IPS-20b (cell line): Measurements from ENCODE around the gene TNFRSF8.
"Not testable (repeated sequence)": the region's sequence is repeated elsewhere in the genome, so short reads cannot be mapped to it uniquely, and the experiment has no call there.

Experiments used
- H3K27ac ChIP-seq: one replicate; pipeline ENCODE4 v1.5.1; 2013; ENCODE audit warnings: low read length
- H3K27me3 ChIP-seq: 2 replicates; pipeline ENCODE4 v1.6.1; 2013; ENCODE audit warnings: mild to moderate bottlenecking, low read length, inconsistent platforms; ENCODE audit not compliant: insufficient read depth
- H3K36me3 ChIP-seq: 2 replicates; pipeline ENCODE4 v1.6.1; 2013; ENCODE audit warnings: low read depth, mild to moderate bottlenecking, inconsistent platforms, low read length, moderate library complexity; ENCODE audit not compliant: insufficient read depth
- H3K4me1 ChIP-seq: 2 replicates; pipeline ENCODE4 v1.6.1; 2013; ENCODE audit warnings: mild to moderate bottlenecking, control low read depth, inconsistent platforms, low read length, moderate library complexity; ENCODE audit not compliant: insufficient read depth
- H3K4me3 ChIP-seq: 2 replicates; pipeline ENCODE4 v1.5.1; 2013; ENCODE audit warnings: mild to moderate bottlenecking, low read length, inconsistent platforms
- H3K9ac ChIP-seq: 2 replicates; pipeline ENCODE4 v1.6.1; 2013; ENCODE audit warnings: low read depth, mild to moderate bottlenecking, inconsistent platforms, low read length, moderate library complexity
- H3K9me3 ChIP-seq: 2 replicates; pipeline ENCODE4 v1.6.1; 2013; ENCODE audit warnings: mild to moderate bottlenecking, low read depth, low read length, inconsistent platforms; ENCODE audit not compliant: insufficient read depth

The TNFRSF8 gene

DNA sequence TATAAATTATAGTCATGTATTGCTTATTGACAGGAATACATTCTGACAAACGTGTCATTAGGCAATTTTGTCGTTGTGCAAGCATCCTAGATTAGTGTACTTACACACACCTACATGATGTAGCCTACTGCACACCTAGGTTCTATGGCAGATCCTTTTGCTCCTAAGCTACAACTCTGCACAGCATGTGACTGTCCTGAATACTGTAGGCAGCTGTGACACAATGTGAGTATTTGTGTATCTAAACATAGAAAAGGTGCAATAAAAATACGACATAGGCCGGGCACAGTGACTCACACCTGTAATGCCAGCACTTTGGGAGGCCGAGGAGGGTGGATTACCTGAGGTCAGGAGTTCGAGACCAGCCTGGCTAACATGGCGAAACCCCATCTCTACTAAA is 36.5 kb downstream of the TNFRSF8 start:
- H3K9ac ChIP-seq: no peak overlapping the region

DNA sequence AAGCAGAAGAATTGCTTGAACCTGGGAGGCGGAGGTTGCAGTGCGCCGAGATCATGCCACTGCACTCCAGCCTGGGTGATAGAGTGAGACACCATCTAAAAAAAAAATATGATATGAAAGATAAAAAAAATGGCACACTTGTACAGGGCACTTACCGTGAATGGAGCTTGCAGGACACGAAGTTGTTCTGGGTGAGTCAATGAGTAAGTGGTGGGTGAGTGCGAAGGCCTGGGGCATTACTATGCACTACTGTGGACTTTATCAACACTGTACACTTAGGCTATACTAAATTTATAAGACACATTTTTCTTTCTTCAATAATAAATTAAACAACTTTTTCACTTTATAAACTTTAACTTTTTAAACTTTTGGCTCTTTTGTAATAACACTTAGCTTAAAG is 37.0 kb downstream of the TNFRSF8 start:
- Histone ChIP-seq H3K9me3 (no peaks in the 10 kb centered on the region), H3K27me3 (no peaks in the 10 kb centered on the region), H3K4me1 (no peaks in the 10 kb centered on the region), H3K36me3 (peaks cover 19% of the 10 kb centered on the region; the same call in 1 of the 2 replicates), H3K27ac (no peak overlapping the region), H3K9ac (no peak overlapping the region), H3K4me3 (no peak overlapping the region)

More for the DNA sequence above, 36.5 kb downstream of the TNFRSF8 start:
- Histone ChIP-seq H3K4me1 (no peaks in the 10 kb centered on the region), H3K4me3 (no peak overlapping the region), H3K27ac (no peak overlapping the region), H3K27me3 (no peaks in the 10 kb centered on the region), H3K36me3 (peaks cover 15% of the 10 kb centered on the region; the same call in 1 of the 2 replicates), H3K9me3 (no peaks in the 10 kb centered on the region)

DNA sequence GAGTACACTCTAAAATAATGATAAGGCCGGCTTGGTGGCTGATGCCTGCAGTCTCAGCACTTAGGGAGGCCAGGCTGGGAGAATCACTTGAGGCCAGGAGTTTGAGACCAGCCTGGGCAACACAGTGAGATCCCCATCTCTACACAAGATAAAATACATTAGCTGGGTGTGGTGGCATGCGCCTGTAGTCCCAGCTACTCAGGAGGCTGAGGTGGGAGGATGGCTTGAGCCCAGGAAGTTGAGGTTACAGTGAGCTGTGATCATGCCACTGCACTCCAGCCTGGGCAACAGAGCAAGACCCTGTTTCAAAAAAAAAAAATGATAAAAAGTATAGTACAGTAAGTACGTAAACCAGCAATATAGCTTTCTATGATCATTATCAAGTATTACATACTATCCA is 38.0 kb downstream of the TNFRSF8 start:
- not testable (repeated sequence) for H3K9ac ChIP-seq, H3K27ac ChIP-seq, H3K4me1 ChIP-seq, H3K9me3 ChIP-seq, H3K27me3 ChIP-seq, H3K4me3 ChIP-seq
- peaks cover 23% of the 10 kb centered on the region for H3K36me3 ChIP-seq

DNA sequence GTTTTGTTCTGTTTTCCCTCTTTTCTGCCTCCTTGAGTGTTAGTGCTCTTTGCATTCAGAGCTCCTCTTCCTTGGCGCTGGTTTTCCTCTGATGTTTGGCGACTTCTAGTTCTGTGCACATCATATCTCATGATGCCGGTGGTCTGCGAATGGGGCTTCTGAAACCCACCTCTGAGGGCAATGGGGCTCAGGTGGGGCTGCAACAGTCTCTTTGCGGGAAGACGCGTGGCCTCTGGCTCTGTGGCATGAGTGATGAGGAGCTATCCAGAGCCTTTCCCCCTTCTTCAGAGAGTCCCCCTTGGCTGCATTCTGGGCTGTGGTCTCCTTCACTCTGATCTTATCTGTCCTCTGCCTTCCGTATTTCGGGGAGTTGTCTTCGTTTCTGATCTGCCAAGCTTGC is 39.0 kb downstream of the TNFRSF8 start:
- Histone ChIP-seq H3K4me3 (no peak overlapping the region), H3K9me3 (no peaks in the 10 kb centered on the region), H3K9ac (no peak overlapping the region), H3K27ac (no peak overlapping the region), H3K27me3 (no peaks in the 10 kb centered on the region), H3K36me3 (peaks cover 22% of the 10 kb centered on the region), H3K4me1 (no peaks in the 10 kb centered on the region)

DNA sequence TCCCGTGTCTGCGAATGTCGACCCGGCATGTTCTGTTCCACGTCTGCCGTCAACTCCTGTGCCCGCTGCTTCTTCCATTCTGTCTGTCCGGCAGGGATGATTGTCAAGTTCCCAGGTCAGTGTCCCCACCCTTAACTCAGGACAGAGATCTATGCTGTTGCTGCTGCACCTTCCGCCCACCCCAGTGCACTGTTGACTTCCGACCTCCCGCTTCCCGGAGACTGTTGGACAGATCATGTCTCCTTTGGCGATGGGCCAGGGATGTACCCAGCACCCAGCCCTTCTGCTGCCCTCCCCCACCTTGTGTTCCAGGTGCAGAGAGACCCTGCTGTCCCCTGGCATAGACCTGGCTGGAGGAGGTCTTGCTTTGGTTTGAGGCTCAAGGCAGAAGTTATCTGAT is 41.3 kb downstream of the TNFRSF8 start:
- Histone ChIP-seq H3K27ac (no peak overlapping the region), H3K27me3 (no peaks in the 10 kb centered on the region), H3K4me3 (no peak overlapping the region), H3K36me3 (peaks cover 16% of the 10 kb centered on the region), H3K4me1 (no peaks in the 10 kb centered on the region), H3K9ac (no peak overlapping the region), H3K9me3 (no peaks in the 10 kb centered on the region)

DNA sequence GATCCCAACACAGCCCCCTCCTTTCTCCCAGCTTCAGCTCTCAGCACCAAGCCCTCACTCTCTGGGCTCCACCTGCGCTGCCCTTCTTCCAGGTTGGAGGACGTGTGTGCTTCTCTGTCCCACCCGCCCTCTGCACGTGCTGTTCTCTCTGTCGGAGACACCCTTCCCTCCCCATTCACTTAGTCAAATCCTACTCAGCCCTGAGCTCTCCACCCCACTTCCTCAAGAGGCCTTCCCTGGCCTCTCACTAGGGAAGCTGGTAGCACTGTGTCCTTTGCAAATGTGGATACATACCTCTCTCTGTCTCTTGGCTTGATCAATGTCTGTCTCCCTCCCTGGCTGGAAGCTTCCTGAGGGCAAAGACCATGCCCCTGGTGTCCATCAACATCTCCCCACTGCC is 43.0 kb downstream of the TNFRSF8 start:
- Histone ChIP-seq H3K9ac (no peak overlapping the region), H3K4me3 (no peak overlapping the region), H3K27ac (no peak overlapping the region), H3K36me3 (peaks cover 13% of the 10 kb centered on the region), H3K4me1 (no peaks in the 10 kb centered on the region), H3K9me3 (no peaks in the 10 kb centered on the region), H3K27me3 (no peaks in the 10 kb centered on the region)

DNA sequence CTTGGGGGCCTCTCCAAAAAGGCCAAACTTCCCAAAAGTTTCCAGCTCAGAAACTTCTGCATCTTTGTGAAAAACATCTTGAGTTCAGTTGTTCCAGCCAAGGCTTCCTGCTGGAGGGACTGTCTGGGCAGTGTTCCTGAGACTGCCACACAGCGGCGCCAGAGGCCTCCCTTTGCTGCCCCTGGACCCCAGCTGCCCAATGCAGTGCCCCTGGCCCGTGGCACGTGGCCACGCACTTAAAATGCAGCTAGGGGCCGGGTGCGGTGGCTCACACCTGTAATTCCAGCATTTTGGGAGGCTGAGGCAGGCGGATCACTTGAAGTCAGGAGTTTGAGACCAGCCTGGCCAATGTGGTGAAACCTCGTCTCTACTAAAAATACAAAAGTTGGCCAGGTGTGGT is 43.8 kb downstream of the TNFRSF8 start:
- H3K4me1 ChIP-seq, H3K4me3 ChIP-seq, H3K9me3 ChIP-seq, H3K27ac ChIP-seq, H3K27me3 ChIP-seq, H3K9ac ChIP-seq: not testable (repeated sequence)
- H3K36me3 ChIP-seq: peaks cover 14% of the 10 kb centered on the region

DNA sequence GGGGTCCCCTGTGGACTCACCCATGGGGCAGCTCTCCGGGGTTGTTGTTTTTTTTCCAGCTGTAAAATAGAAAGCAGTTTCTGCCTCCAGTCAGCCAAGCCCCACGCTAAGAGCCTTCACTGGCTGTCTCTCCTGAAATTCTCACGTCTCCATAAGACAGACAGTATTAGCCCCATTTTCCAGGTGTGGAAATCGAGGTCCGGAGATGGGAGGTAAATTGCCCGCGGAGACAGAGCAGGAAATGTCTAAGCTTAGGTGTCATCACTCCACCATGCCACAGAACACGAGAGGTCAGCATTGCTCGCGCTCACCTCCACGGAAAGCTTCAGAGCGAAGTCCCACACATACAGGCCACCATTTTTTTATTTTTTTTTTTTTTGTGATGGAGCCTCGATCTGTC is 44.6 kb downstream of the TNFRSF8 start:
- no peaks in the 10 kb centered on the region for H3K9me3 ChIP-seq
- peaks cover 22% of the 10 kb centered on the region for H3K36me3 ChIP-seq
- no peaks in the 10 kb centered on the region for H3K4me1 ChIP-seq
- no peaks in the 10 kb centered on the region for H3K27me3 ChIP-seq
- no peak overlapping the region for H3K27ac ChIP-seq
- no peak overlapping the region for H3K9ac ChIP-seq
- no peak overlapping the region for H3K4me3 ChIP-seq

DNA sequence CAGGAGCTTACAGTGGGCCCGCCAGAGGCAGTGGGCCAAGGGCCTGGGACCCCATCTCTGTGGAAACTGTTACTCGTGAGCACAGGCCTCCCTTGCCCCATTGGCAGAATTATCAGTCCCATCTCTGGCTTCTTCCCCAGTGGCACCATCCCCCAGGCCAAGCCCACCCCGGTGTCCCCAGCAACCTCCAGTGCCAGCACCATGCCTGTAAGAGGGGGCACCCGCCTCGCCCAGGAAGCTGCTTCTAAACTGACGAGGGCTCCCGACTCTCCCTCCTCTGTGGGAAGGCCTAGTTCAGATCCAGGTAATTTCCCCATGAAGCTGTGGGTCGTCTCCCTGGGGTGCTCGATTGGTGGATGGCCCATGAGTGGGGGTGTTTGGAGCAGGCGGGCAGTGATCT is 46.8 kb downstream of the TNFRSF8 start:
- Histone ChIP-seq H3K4me1 (no peaks in the 10 kb centered on the region), H3K9ac (no peak overlapping the region), H3K9me3 (no peaks in the 10 kb centered on the region), H3K27me3 (no peaks in the 10 kb centered on the region), H3K4me3 (no peak overlapping the region), H3K27ac (no peak overlapping the region), H3K36me3 (peaks cover 25% of the 10 kb centered on the region)

DNA sequence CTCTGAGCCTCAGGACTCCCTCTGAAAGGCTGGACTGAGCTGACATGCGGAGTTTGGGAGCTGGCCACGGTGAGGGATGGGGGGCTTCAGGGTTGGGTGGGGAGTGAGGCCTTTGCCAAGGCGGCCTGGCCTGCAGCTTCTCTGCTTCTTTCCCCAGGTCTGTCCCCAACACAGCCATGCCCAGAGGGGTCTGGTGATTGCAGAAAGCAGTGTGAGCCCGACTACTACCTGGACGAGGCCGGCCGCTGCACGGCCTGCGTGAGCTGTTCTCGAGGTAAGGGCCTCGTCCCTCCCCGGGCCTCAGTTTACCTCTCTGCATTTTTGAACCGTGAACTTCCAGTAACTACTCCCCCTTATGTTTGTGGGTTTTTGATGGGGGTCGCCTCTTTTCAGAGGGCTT is 48.6 kb downstream of the TNFRSF8 start:
- Histone ChIP-seq H3K4me1 (no peaks in the 10 kb centered on the region), H3K9ac (no peak overlapping the region), H3K4me3 (no peak overlapping the region), H3K27me3 (no peaks in the 10 kb centered on the region), H3K9me3 (no peaks in the 10 kb centered on the region), H3K36me3 (peaks cover 31% of the 10 kb centered on the region), H3K27ac (no peak overlapping the region)

DNA sequence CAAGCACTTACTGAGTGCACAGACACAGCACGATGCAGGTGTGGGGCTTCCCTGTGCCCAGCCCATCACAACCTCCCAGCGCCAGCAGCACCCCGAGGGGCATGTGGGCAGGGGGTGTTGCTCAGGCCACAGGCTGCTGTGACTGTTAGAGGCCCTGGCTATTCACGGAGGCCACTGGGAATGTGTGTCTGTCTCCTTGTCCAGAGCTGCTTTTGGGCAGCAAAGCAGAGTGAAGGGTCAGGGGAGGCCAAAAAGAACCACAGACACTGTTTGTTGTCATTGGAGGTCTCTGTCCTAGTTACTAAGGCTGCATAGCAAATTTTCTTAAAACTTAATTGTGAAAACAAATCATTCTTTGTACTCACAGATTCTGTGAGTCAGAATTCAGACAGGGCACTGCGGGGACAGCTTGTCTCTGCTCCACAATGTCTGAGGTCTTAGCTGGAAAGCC is 49.6 kb downstream of the TNFRSF8 start:
- Histone ChIP-seq H3K27ac (no peak overlapping the region), H3K9ac (no peak overlapping the region), H3K9me3 (no peaks in the 10 kb centered on the region), H3K27me3 (no peaks in the 10 kb centered on the region), H3K4me1 (no peaks in the 10 kb centered on the region), H3K36me3 (peaks cover 36% of the 10 kb centered on the region), H3K4me3 (no peak overlapping the region)

DNA sequence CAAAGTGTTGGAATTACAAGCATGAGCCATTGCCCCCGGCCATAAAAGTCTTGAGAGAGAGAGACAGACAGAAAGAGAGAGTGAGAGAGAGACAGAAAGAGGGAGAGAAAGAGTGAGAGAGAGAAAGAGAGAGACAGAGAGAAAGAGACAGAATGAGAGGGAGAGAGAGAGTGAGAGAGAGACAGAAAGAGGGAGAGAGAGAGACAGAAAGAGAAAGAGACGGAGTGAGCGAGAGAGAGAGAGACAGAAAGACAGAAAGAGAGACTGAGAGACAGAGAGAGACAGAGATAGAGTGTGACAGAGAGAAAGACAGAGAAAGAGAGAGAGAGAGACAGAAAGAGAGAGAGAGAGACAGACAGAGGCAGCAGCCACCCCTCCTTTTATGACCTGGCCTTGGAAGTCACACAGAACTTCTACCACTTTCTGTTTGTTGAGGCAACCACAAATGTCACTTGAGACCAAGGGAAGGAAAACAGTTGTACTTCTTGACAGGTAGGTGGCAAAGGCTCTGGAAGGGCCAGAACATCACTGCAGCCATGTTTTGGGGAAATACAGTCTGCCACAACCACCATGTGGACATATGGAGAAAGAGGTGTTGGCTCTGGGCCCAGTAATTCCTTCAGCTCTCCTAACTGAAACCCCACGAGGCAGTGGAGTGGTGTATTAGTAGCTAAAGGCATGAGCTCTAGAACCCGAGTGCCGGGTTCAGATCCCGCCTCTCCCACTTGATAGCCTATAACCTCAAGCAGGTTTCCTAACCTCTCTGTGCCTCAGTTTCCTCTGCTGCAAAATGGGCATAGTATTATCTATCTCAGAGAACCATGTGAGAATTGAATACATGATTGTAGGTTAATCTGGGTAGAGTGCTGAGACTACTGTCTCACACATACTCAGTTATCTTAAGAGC is 50.6 kb downstream of the TNFRSF8 start:
- H3K9ac ChIP-seq: no peak overlapping the region
- no peak overlapping the region for H3K4me3 ChIP-seq
- no peaks in the 10 kb centered on the region for H3K9me3 ChIP-seq
- H3K36me3 ChIP-seq: peaks cover 37% of the 10 kb centered on the region
- no peaks in the 10 kb centered on the region for H3K4me1 ChIP-seq
- H3K27me3 ChIP-seq: no peaks in the 10 kb centered on the region
- no peak overlapping the region for H3K27ac ChIP-seq
